T1000 (cell line): ENCODE data around the gene AHDC1.

Experiments used
- DNase-seq: peaks from one replicate; lab custom pipeline; 2025; ENCODE audit warnings: mixed read lengths; lab: John Stamatoyannopoulos, UW

AHDC1 gene

DNA sequence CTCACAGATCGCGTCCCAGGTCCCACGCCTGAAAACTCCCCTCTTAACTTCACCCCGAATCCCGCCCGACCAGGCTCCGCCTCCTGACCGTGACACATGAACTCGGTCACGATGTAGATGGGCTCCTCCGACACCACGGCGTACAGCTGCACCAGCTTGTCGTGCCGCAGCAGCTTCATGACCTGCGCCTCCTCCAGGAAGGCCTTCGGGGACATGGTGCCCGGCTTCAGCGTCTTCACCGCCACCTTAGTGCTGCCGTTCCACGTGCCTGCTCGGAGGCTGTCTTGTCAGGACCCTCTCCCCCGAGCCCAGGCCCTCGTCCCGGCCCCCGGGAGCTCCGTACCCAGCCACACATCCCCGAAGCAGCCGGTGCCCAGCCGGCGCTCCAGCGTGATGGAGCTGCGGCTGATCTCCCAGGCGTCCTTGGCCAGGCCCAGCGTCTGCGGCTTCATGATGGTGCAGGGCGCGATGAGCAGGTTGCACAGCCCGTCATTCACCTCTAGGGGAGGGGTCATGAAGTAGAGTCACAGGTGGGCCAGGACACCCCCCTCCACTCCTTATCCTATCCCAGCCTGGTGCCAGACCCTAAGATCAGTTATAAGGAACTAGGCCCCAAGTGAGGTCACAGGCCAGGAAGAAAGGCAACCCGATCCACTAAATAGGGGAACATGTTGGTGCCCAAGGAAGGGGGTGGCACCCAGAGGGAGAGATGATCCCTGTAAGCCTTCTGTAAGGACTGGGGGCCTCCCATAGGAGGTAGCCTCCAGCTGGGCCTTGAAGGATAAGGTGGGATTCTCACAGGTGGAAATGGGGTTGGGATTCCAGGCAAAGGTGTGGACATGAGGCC, 11.6 kb upstream of the AHDC1 start:
- no peak for DNase-seq

GRCh38 chr1:27614625-27615344, 10.8 kb upstream of the AHDC1 start:
- DNase-seq, result no peak

DNA sequence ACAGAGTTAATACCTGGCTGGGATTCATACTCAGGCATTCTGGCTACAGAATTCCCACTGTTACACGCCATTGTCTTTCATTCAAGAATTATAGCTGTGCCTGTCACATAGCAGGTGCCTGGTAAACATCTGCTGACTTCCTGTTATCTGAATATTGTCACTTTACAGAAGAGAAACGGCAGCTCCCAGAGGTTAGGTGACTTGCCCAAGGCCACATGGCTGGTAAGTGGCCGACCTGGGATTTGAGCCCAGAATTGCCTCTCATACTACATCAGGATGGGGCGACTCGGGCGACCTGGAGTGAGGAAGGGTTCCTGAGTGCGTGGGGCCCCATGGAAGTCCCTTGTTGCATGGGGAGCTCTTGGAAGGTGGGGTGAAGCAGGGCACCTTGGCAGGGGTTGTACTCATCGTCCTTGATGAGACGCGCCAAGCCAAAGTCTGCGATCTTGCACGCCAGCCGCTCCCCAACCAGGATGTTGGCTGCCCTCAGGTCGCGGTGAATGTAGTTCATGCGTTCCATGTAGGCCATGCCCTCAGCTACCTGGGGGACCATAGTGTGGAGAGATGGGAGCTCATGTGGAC, 10.2 kb upstream of the AHDC1 start:
- no peak for DNase-seq

DNA sequence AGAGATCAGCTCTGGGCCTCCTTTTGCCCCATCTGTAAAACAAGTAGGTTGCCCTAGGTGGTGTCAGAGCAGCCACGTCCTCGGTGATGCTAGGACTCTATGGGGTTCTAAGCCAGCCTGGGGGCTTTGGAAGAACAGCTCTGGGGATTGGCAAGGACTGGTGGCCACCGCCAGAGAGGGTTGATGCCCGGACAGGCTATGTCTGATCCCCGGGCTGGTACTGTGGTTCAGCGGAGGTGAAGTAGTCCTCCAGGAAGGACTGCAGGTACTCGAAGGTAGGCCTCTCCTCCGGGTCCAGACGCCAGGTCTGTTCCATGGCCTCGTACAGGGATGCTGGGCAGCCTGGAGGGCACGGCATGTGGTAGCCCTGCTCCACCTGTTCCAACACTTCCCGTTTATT, 8.8 kb upstream of the AHDC1 start:
- no peak for DNase-seq

GRCh38 chr1:27611450-27611849, 7.5 kb upstream of the AHDC1 start:
- DNase-seq, result no peak

- DNase-seq, result no peak
Measured at GRCh38 chr1:27609618-27610240, 5.8 kb upstream of the AHDC1 start.

GRCh38 chr1:27609210-27609555, 5.2 kb upstream of the AHDC1 start:
- DNase-seq, result no peak

GRCh38 chr1:27607239-27607804, 3.4 kb upstream of the AHDC1 start:
- no peak for DNase-seq

DNA sequence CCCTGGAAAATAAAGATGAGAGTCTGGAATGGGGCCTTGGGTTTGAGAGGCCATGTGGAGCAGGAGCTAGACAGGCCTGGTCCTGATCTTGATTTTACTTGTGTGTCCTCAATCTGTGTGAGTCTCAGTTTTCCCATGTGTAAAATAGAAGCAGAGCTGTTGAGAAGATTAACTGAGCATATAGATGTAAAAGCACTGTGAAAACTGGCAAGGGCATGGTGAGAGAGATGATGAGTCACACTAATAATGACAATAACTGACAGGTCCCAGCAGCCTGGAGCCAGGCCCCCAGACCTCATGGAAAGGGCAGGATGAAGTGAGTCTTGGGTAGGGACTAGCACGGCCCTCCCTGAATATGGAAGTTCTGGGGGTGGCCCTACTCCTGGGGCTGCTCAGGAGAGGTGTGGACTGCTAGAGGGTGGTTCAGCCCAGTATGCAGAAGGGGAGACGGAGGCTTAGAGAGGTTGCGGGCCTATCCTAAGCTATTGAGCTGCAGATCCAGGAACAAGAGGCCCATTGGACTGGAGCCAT, 2.8 kb upstream of the AHDC1 start:
- no peak for DNase-seq

DNA sequence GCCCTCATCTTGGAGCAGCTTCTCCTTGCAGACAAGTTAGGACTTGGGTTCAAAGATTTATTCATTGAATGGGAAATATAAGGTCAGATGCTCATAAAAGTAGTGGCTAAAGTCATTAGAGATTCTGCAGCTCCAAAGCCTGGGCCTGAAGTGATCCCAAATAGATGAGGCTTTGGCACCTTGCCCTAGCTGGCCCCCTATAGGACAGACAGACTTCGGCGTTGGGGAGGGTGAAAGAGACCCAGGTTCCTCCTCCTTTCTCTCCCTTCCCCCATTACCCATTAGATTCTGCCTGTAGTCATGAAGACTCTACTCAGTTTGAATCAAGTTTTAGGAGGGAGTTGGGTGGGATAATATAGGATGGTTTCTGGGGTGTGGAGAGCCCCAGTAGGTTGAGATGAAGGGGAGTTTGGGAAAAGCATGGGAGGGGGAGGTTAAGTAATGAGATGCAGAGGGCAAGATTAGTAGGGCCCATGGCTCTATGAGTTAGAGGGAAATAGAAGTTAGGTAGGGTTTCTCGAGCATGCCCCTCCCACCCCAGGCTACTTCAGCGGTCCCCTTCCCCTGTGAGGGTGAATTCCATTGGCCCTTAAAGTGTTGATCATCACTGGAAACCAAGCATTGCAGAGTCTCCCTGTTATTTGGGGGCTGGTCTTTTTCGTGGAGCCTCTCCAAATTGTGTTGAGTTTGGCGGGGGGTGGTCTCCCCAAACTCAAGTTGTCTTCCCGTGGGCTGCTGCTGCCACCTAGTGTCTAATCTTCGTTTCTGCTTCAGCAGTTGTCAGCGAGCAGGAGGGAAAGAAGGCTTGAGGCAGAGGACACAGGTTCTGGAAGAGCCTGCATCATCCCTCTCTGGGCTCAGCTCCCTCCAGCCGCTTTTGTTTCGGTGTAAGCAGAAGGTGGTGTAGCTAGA, 2.1 kb upstream of the AHDC1 start:
- no peak for DNase-seq

- no peak for DNase-seq
Measured at GRCh38 chr1:27605300-27605766, 1.4 kb upstream of the AHDC1 start.

- DNase-seq, result no peak
Measured at GRCh38 chr1:27604579-27605299, 795 bp upstream of the AHDC1 start.

DNA sequence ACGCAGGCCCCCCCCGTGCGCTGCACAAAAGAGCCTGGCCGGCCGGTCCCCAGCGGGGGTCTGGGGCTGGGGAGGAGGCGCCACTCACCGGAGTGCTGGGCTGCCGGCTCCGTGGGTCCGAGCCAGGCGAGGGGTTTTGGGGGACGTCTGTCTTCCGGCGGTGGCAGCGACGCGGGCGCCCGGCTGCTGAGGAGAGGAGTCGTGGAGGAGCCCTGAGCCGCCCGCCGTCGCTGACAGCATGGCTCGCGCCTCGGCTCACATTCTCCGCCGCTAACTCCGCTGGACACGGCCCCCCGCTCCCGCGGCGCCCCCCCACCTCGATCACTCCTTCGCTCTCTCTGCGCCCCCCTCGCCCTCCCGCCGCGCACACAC, 649 bp downstream of the AHDC1 start:
- DNase-seq, result no peak

GRCh38 chr1:27602462-27603308, 1.3 kb downstream of the AHDC1 start:
- DNase-seq, result no peak

- DNase-seq, result no peak
Measured at GRCh38 chr1:27601771-27602461, 2.0 kb downstream of the AHDC1 start.

- DNase-seq, result no peak
Measured at GRCh38 chr1:27601321-27601770, 2.6 kb downstream of the AHDC1 start.

DNA sequence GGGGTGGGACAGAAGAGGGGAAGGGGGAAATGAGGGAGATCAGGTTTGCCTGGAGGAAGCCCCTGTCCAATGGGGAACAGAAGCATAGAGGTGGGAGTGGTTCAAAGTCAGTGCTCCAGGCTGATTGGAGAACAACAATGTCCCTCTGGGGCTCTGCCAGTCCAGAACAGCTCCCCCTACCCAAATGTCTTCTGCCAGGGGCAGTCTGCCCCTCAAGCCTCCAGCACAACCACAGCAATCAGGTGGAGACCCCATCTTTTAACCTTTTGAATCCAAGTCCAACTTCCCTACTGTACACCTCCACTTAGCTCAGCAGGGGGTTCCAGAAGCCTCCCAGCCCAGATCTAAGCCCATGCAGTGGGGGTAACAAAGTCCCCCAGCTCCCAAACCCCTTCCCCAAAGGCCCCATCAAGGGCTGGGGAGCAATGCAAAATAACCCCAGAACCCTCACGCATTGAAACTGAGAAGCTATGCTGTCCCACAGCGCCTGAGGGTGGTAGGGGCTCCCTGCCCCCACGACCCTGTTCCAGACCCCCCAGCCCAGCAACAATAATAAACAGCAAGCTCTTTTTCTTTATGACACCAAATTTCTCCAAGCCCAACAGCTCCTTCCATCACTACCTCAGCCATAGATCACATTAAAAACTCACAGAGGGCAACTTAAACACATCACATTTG, 3.3 kb downstream of the AHDC1 start:
- DNase-seq, result no peak
